Measurements from ENCODE around the gene RHBDD1. TPM values are rescaled to one million over a fixed set of nuclear protein-coding genes. Genes with fewer than 3 reads are reported as not detected.

Gene RHBDD1
- polyA plus RNA-seq, 3 donors: 8.1 to 19.5 (median 15.5) TPM

DNA sequence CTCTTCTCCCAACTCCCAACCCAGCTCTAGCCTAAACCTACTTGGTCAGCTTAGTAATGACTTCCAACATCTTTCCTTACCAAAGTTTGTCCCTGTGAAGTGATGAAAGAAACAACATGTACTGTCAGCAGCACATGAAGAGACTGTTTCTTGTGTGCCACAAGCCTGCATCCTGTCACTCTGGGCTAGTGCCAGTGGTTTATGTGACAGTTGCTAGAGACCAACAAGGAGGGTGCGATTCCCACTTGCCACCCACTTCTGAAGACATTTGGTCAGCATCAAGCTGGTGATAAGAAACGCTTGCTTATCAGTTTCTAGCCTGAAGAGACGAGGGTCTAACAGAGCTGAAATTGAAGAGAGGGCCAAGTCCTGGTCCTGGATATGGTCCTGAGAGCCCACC is 195.5 kb downstream of the RHBDD1 start:
- Histone ChIP-seq H3K4me2 (replicated peaks; ENCODE audit: extremely low read depth, low read length, poor library complexity, severe bottlenecking) (no peak overlapping the region), H3K27me3 (ENCODE audit: control insufficient read depth in 2 of 2, insufficient read depth in 2 of 2, low read length in 2 of 2) (no peaks in the 10 kb centered on the region), H2AFZ (ENCODE audit: insufficient read depth, low read depth, low read length, poor library complexity, severe bottlenecking) (no peak overlapping the region), H3K27ac (ENCODE audit: low read depth in 1 of 2, low read length in 2 of 2) (no peak overlapping the region), H3K79me2 (ENCODE audit: insufficient read depth, low read length) (no peaks in the 10 kb centered on the region), H4K20me1 (ENCODE audit: insufficient read depth, low read length) (no peaks in the 10 kb centered on the region), H3K36me3 (replicated peaks in 1 of 2; ENCODE audit: control insufficient read depth in 1 of 2, insufficient read depth in 2 of 2, low read length in 2 of 2) (no peaks in the 10 kb centered on the region), H3K4me3 (replicated peaks in 1 of 3; ENCODE audit: low read depth in 2 of 3, low read length in 3 of 3) (no peak overlapping the region), H3K9me3 (replicated peaks in 1 of 2; ENCODE audit: control insufficient read depth in 1 of 2, insufficient read depth in 1 of 2, low read length in 2 of 2) (no peaks in the 10 kb centered on the region), H3K4me1 (ENCODE audit: control insufficient read depth in 1 of 2, insufficient read depth in 2 of 2, low read length in 2 of 2) (peaks cover 17 to 18% of the 10 kb centered on the region in 2 donors), H3K9ac (ENCODE audit: insufficient read depth, low read length, poor library complexity, severe bottlenecking) (no peak overlapping the region)
- Mint-ChIP-seq H3K4me3 (no peak overlapping the region), H3K36me3 (no peaks in the 10 kb centered on the region), H3K27me3 (ENCODE audit: low read depth in 3 of 3) (peaks cover 0 to 5% (median 0%) of the 10 kb centered on the region in 3 donors), H3K4me1 (peaks cover 21% of the 10 kb centered on the region), H3K9me3 (peaks cover 0 to 4% (median 0%) of the 10 kb centered on the region in 7 donors), H3K27ac (no peak overlapping the region)
- no peak for DNase-seq
- 92% methylated on average over 2 of the region's 3 CpGs for WGBS (ENCODE audit: insufficient coverage)
- TF ChIP-seq, protein P1, sequence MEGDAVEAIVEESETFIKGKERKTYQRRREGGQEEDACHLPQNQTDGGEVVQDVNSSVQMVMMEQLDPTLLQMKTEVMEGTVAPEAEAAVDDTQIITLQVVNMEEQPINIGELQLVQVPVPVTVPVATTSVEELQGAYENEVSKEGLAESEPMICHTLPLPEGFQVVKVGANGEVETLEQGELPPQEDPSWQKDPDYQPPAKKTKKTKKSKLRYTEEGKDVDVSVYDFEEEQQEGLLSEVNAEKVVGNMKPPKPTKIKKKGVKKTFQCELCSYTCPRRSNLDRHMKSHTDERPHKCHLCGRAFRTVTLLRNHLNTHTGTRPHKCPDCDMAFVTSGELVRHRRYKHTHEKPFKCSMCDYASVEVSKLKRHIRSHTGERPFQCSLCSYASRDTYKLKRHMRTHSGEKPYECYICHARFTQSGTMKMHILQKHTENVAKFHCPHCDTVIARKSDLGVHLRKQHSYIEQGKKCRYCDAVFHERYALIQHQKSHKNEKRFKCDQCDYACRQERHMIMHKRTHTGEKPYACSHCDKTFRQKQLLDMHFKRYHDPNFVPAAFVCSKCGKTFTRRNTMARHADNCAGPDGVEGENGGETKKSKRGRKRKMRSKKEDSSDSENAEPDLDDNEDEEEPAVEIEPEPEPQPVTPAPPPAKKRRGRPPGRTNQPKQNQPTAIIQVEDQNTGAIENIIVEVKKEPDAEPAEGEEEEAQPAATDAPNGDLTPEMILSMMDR (IDR thresholded peaks at IDR 0.05): no peak
- intact Hi-C loops (cut with micrococcal nuclease): no loop called here

DNA sequence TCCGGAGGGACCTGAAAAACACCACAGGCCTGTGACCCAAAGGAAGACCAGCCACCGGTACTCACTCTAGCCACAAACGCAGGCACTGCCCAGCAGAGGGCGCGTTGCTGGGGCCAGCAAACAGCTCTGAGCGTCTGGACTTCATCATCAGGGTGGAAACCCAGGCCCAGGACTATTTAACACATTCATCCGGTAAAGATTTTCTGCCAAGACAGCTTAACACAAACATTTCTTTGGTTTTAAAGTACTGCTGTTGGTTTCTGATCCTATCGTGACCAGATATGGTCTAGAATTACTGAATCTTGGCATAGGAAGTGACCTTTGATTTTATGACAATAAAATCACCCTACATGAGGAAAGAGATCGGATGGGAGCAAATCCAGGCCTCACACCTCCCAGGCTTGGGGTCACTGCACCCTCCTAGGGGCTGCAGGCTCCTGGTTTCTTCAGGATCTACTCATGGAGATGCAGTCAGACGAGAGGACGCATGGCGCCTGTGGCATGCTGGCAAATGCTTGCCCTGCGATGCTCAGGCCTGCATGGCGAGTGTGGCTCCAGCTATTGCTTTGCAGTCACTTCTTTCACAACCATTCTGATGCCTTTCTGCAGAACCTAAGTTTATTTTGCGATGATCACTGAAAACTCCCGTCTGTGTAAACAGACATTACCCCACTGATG is 197.8 kb downstream of the RHBDD1 start:
- TF ChIP-seq, protein P1 (IDR thresholded peaks at IDR 0.05): peak; percentile 67
- intact Hi-C loops (cut with micrococcal nuclease): no loop called here
- Histone ChIP-seq H3K9ac (ENCODE audit: insufficient read depth, low read length, poor library complexity, severe bottlenecking) (no peak overlapping the region), H3K27ac (ENCODE audit: low read depth in 1 of 2, low read length in 2 of 2) (no peak overlapping the region), H3K9me3 (replicated peaks in 1 of 2; ENCODE audit: control insufficient read depth in 1 of 2, insufficient read depth in 1 of 2, low read length in 2 of 2) (no peaks in the 10 kb centered on the region), H3K4me3 (replicated peaks in 1 of 3; ENCODE audit: low read depth in 2 of 3, low read length in 3 of 3) (no peak overlapping the region), H3K27me3 (ENCODE audit: control insufficient read depth in 2 of 2, insufficient read depth in 2 of 2, low read length in 2 of 2) (no peaks in the 10 kb centered on the region), H2AFZ (ENCODE audit: insufficient read depth, low read depth, low read length, poor library complexity, severe bottlenecking) (no peak overlapping the region), H3K4me2 (replicated peaks; ENCODE audit: extremely low read depth, low read length, poor library complexity, severe bottlenecking) (no peak overlapping the region), H3K36me3 (replicated peaks in 1 of 2; ENCODE audit: control insufficient read depth in 1 of 2, insufficient read depth in 2 of 2, low read length in 2 of 2) (no peaks in the 10 kb centered on the region), H3K79me2 (ENCODE audit: insufficient read depth, low read length) (no peaks in the 10 kb centered on the region), H3K4me1 (ENCODE audit: control insufficient read depth in 1 of 2, insufficient read depth in 2 of 2, low read length in 2 of 2) (peaks cover 17 to 18% of the 10 kb centered on the region in 2 donors), H4K20me1 (ENCODE audit: insufficient read depth, low read length) (no peaks in the 10 kb centered on the region)
- Mint-ChIP-seq H3K9me3 (peaks cover 0 to 4% (median 0%) of the 10 kb centered on the region in 7 donors), H3K36me3 (no peaks in the 10 kb centered on the region), H3K4me1 (peaks cover 16% of the 10 kb centered on the region), H3K27ac (no peak overlapping the region), H3K27me3 (ENCODE audit: low read depth in 3 of 3) (peaks cover 0 to 7% (median 6%) of the 10 kb centered on the region in 3 donors), H3K4me3 (no peak overlapping the region)
- 80% methylated on average over 14 of the region's 16 CpGs for WGBS (ENCODE audit: insufficient coverage)
- DNase-seq: peak in 1 of 3 donors; percentile 9

Measured in CD14-positive monocyte (primary cell).